ENCODE data around the gene CRY1. TPM values are rescaled to one million over a fixed set of nuclear protein-coding genes. Genes with fewer than 3 reads are reported as not detected.
A peak's percentile ranks its signal among the peaks of the same experiment; 100 is the strongest.

CRY1 gene
- total and polyA plus RNA-seq, 8 donors: 19.4 to 33.7 (median 27.4) TPM

DNA sequence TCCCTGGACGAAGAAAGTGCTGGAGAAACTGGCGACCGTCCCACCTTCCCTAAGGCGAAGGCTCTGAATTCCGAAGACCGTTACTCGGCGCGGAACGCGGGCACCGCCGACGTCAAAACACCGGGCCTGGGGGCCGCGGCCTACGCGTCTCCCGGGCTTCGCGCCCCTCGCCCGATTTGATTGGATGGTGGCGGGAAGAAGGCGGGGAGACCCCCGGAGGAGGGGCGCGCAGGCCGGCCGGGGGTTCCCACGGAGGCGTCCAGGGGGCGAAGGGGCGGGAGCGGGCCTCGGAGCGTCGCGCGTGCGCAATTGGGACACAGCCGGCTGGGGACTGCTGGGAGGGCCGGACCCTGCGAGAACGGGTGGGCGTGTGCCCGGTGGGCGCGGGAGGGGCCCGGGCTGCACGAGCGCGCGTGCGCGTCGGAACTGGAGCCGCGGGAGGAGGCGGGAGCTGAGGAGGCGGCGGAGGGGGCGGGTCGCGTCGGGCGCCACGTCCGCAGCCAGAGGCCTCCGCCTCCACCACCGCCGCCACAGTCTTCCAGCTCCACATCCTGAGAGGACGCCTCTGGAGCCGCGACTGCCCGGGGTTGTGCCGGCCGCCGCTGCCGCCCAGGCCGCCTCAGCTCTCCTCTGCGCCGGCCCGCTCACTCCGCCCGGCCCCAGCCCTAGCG lies 137.8 kb downstream of the CRY1 start, which contains the start of gene TMEM263:
Gene TMEM263 (plus strand): TSS at position 531 of the 671 bp plus-strand sequence. CDS start 11,210 bp downstream, outside the sequence.
- H3K36me3 ChIP-seq: no peaks in the 10 kb centered on the region
- no peaks in the 10 kb centered on the region for H3K9me3 ChIP-seq
- DNase-seq (peak; percentile 94 to 99 (median 96)), ATAC-seq (peak; percentile 93)
- H3K27ac ChIP-seq: peak within 1 kb of the TSS; percentile 91 to 98
- peaks cover 11 to 15% of the 10 kb centered on the region in 2 donors for H3K4me1 ChIP-seq
- TF ChIP-seq, protein P1, sequence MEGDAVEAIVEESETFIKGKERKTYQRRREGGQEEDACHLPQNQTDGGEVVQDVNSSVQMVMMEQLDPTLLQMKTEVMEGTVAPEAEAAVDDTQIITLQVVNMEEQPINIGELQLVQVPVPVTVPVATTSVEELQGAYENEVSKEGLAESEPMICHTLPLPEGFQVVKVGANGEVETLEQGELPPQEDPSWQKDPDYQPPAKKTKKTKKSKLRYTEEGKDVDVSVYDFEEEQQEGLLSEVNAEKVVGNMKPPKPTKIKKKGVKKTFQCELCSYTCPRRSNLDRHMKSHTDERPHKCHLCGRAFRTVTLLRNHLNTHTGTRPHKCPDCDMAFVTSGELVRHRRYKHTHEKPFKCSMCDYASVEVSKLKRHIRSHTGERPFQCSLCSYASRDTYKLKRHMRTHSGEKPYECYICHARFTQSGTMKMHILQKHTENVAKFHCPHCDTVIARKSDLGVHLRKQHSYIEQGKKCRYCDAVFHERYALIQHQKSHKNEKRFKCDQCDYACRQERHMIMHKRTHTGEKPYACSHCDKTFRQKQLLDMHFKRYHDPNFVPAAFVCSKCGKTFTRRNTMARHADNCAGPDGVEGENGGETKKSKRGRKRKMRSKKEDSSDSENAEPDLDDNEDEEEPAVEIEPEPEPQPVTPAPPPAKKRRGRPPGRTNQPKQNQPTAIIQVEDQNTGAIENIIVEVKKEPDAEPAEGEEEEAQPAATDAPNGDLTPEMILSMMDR (IDR thresholded peaks at IDR 0.05): no peak
- H3K27me3 ChIP-seq: peaks cover 0 to 11% of the 10 kb centered on the region in 2 donors
- intact Hi-C loops (cut with DNase I): no loop called here
- peak within 1 kb of the TSS; percentile 81 to 88 for H3K4me3 ChIP-seq

DNA sequence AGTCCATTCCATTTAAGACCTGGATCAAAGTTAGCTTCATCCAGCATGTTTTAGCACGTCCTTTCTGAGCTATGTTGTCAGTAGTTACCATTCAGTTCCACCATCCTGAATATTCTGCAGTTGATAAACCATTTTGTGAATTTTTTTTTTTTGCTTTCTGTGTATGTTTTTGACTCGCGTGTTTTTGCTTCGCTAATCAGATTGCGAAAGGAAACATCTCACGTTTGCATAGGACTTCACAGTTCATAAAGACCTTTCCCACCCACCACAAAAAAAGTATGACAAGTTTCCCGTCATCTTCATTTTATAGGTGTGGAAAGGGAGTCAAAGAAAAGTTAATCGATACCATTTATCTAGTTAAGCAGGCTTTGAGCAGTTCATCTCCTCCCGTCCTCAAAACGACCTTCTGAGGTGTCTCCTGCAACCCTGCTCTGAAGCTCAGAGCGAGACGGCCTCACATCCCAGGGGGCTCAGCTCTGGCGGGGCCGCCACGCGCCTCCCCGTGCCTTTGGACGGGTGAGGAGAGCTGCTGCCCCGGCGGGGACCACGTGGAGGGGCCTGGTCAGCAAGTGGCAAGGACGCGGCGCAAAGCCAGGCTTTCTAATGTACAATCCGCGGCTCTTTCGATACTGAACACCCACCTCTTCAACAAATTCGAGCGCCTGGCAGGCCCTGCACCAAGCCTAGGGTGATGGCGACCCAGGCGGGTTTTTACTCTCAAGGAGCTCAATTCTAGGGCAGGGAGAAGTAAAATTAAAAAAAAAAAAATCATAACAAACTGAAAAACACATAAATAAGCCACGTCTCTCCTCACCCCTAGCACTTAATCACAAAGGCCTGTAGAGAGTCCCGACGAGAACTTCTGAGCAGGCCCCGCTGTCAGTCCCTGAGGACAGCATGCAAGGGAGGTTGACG lies 138.6 kb downstream of the CRY1 start:
- Histone ChIP-seq H3K27ac (peak overlapping the region; percentile 91 to 98), H3K9me3 (no peaks in the 10 kb centered on the region), H3K4me3 (peak overlapping the region; percentile 81 to 88), H3K4me1 (peaks cover 11 to 15% of the 10 kb centered on the region in 2 donors), H3K36me3 (no peaks in the 10 kb centered on the region), H3K27me3 (peaks cover 0 to 11% of the 10 kb centered on the region in 2 donors)
- peak; percentile 0 for ATAC-seq
- TF ChIP-seq, protein P1 (IDR thresholded peaks at IDR 0.05): no peak
- DNase-seq: peak; percentile 26 to 79 (median 36)
- intact Hi-C loops (cut with DNase I): no loop called here

DNA sequence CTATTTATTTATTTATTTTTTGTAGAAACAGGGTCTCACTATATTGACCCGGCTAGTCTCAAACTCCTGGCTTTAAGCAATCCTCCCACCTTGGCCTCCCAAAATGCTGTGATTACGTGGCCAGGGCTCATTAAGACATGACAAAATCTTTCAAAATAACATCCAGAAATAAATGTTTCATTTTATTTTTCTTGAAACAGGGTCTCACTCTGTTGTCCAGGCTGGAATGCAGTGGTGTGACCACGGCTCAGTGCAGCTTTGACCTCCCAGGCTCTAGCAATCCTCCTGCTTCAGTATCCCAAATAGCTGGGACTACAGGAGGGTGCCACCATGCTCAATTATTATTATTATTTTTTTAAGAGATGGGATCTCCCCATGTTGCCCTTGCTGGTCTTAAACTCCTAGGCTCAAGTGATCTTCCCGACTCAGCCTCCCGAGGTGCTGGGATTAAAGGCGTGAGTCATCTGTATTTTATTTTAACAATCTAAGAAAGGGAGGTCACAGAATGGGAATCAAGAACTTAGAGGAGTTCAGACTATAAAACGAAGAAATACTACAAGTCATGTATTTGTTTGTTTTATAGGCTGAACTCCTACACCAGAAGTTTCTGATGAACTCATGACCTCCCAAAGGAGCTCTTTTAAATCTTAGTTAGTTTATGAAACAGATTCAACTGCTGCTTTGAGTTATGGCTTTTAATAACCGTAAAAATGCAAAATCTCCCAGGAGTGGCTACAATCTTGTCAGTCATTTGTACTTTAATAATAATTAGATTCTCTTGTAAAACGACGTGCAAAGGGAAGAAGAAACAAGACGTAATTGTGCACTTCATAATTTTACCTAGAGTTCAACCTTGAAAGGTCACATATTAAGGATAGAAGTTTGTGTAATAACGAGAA lies 139.7 kb downstream of the CRY1 start:
- Histone ChIP-seq H3K9me3 (no peaks in the 10 kb centered on the region), H3K27me3 (peaks cover 0 to 11% of the 10 kb centered on the region in 2 donors), H3K4me1 (peaks cover 10 to 11% of the 10 kb centered on the region in 2 donors), H3K36me3 (no peaks in the 10 kb centered on the region), H3K27ac (no peak overlapping the region), H3K4me3 (no peak overlapping the region)
- TF ChIP-seq, protein P1 (IDR thresholded peaks at IDR 0.05): no peak
- no peak for DNase-seq
- no peak for ATAC-seq
- intact Hi-C loops (cut with DNase I): no loop called here

DNA sequence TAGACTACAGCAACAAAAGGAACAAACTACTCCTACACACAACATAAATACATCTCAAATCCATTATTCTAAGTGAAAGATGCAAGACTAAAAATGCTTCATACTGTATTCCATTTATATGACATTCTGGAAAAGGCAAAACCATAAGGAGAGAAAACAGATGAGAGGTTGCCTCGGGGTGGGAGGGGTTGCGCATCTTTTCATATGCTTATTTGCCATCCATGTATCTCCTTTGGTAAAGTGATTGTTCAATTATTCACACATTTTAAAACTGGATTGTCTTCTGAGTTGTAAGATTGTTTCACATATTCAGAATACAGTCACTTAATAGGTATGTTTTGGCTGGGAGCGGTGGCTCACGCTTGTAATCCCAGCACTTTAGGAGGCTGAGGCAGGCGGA lies 142.8 kb downstream of the CRY1 start:
- H3K4me1 ChIP-seq: no peaks in the 10 kb centered on the region
- TF ChIP-seq, protein P1 (IDR thresholded peaks at IDR 0.05): no peak
- H3K27me3 ChIP-seq: peaks cover 0 to 14% of the 10 kb centered on the region in 2 donors
- H3K27ac ChIP-seq: no peak overlapping the region
- peaks cover 0 to 3% of the 10 kb centered on the region in 2 donors for H3K9me3 ChIP-seq
- no peak overlapping the region for H3K4me3 ChIP-seq
- ATAC-seq: no peak
- no peaks in the 10 kb centered on the region for H3K36me3 ChIP-seq
- DNase-seq: no peak
- intact Hi-C loops (cut with DNase I): no loop called here

All from left lung (tissue), 10 donors.